ENCODE results near the gene PHACTR1. TPM values are rescaled to one million over a fixed set of nuclear protein-coding genes. Genes with fewer than 3 reads are reported as not detected.
A peak's percentile ranks its signal among the peaks of the same experiment; 100 is the strongest.

The PHACTR1 gene
- total RNA-seq, 2 donors from 2014 or later, result 2.8 to 6.3 TPM

- Mint-ChIP-seq H3K9me3 (peaks cover 13% of the 10 kb centered on the region), H3K36me3 (ENCODE audit: low read depth) (peaks cover 5% of the 10 kb centered on the region), H3K4me1 (peaks cover 21% of the 10 kb centered on the region), H3K27ac (no peak overlapping the region), H3K4me3 (no peak overlapping the region), H3K27me3 (ENCODE audit: insufficient read depth) (no peaks in the 10 kb centered on the region)
- WGBS, 2 experiments (ENCODE audit: insufficient coverage in 1 of 2, insufficient read length in 1 of 2), result 29 to 94% methylated on average over 1 to 8 of the region's 8 CpGs
- H3K27me3 ChIP-seq (ENCODE audit: control insufficient read depth, insufficient read depth, low read length, poor library complexity, severe bottlenecking), result no peaks in the 10 kb centered on the region
- peaks cover 4% of the 10 kb centered on the region for H3K9me3 ChIP-seq (ENCODE audit: control insufficient read depth, low read length)
- DNase-seq, result peak; percentile 41
- H3K4me1 ChIP-seq (ENCODE audit: control insufficient read depth, insufficient read depth, low read length), result peaks cover 9% of the 10 kb centered on the region
- H3K27ac ChIP-seq (ENCODE audit: low read depth, low read length), result no peak overlapping the region
- H3K9ac ChIP-seq (ENCODE audit: extremely low read depth, low read length, poor library complexity, severe bottlenecking), result no peak overlapping the region
- H3K4me3 ChIP-seq (ENCODE audit: low read length), result no peak overlapping the region
- no peak for TF ChIP-seq CTCF (conservative IDR thresholded peaks at IDR 0.05)
- no peaks in the 10 kb centered on the region for H3K36me3 ChIP-seq (ENCODE audit: control insufficient read depth, insufficient read depth, low read length)
Observed at GRCh38 chr6:13248994-13249393, 532.4 kb downstream of the PHACTR1 start.

GRCh38 chr6:13249817-13250216 is 533.2 kb downstream of the PHACTR1 start:
- peaks cover 9% of the 10 kb centered on the region for H3K9me3 Mint-ChIP-seq
- Histone ChIP-seq H3K4me1 (ENCODE audit: control insufficient read depth, insufficient read depth, low read length) (peaks cover 9% of the 10 kb centered on the region), H3K36me3 (ENCODE audit: control insufficient read depth, insufficient read depth, low read length) (peaks cover 5% of the 10 kb centered on the region), H3K27me3 (ENCODE audit: control insufficient read depth, insufficient read depth, low read length, poor library complexity, severe bottlenecking) (no peaks in the 10 kb centered on the region), H3K9ac (ENCODE audit: extremely low read depth, low read length, poor library complexity, severe bottlenecking) (no peak overlapping the region), H3K27ac (ENCODE audit: low read depth, low read length) (no peak overlapping the region), H3K4me3 (ENCODE audit: low read length) (no peak overlapping the region), H3K9me3 (ENCODE audit: control insufficient read depth, low read length) (peaks cover 4% of the 10 kb centered on the region)
- no peaks in the 10 kb centered on the region for H3K27me3 Mint-ChIP-seq (ENCODE audit: insufficient read depth)
- WGBS, 2 experiments (ENCODE audit: insufficient coverage in 1 of 2, insufficient read length in 1 of 2), result 89 to 94% methylated on average over 1 of the region's 1 CpG
- peaks cover 21% of the 10 kb centered on the region for H3K4me1 Mint-ChIP-seq
- H3K4me3 Mint-ChIP-seq, result no peak overlapping the region
- no peak for TF ChIP-seq CTCF (conservative IDR thresholded peaks at IDR 0.05)
- H3K27ac Mint-ChIP-seq, result no peak overlapping the region
- peak; percentile 20 for DNase-seq
- H3K36me3 Mint-ChIP-seq (ENCODE audit: low read depth), result peaks cover 7% of the 10 kb centered on the region

GRCh38 chr6:13250703-13251102 is 534.1 kb downstream of the PHACTR1 start:
- H3K4me1 Mint-ChIP-seq, result peaks cover 21% of the 10 kb centered on the region
- peaks cover 13% of the 10 kb centered on the region for H3K9me3 Mint-ChIP-seq
- DNase-seq, result no peak
- Histone ChIP-seq H3K9ac (ENCODE audit: extremely low read depth, low read length, poor library complexity, severe bottlenecking) (no peak overlapping the region), H3K9me3 (ENCODE audit: control insufficient read depth, low read length) (peaks cover 9% of the 10 kb centered on the region), H3K4me3 (ENCODE audit: low read length) (no peak overlapping the region), H3K36me3 (ENCODE audit: control insufficient read depth, insufficient read depth, low read length) (peaks cover 14% of the 10 kb centered on the region), H3K4me1 (ENCODE audit: control insufficient read depth, insufficient read depth, low read length) (peaks cover 9% of the 10 kb centered on the region), H3K27ac (ENCODE audit: low read depth, low read length) (no peak overlapping the region), H3K27me3 (ENCODE audit: control insufficient read depth, insufficient read depth, low read length, poor library complexity, severe bottlenecking) (no peaks in the 10 kb centered on the region)
- no peaks in the 10 kb centered on the region for H3K27me3 Mint-ChIP-seq (ENCODE audit: insufficient read depth)
- H3K27ac Mint-ChIP-seq, result peak overlapping the region; percentile 4
- 84 to 90% methylated on average over 5 to 6 of the region's 6 CpGs for WGBS, 2 experiments (ENCODE audit: insufficient coverage in 1 of 2, insufficient read length in 1 of 2)
- no peak overlapping the region for H3K4me3 Mint-ChIP-seq
- peaks cover 13% of the 10 kb centered on the region for H3K36me3 Mint-ChIP-seq (ENCODE audit: low read depth)
- TF ChIP-seq CTCF (conservative IDR thresholded peaks at IDR 0.05), result no peak
